Measurements from ENCODE around the gene NPHP1.

- TF ChIP-seq POLR2A (IDR thresholded peaks at IDR 0.05) (no peak), POLR2AphosphoS5 (IDR thresholded peaks at IDR 0.05) (no peak)
These were observed 105.8 kb downstream of the NPHP1 start for GRCh38 chr2:110099038-110099425.

All from prostate gland (tissue), 1 donor.